Duodenal mucosa (tissue), 2 donors: ENCODE results near the gene CEP170B.
"Not testable (repeated sequence)": the region's sequence is repeated elsewhere in the genome, so short reads cannot be mapped to it uniquely, and the experiment has no call there.

ENCODE experiments used
- H3K27ac ChIP-seq: one replicate; pipeline ENCODE4 v1.7.0; 2013; ENCODE audit warnings: low read depth, low read length
- H3K27me3 ChIP-seq, 2 donors: one replicate each; pipeline ENCODE4 v1.7.0; 2013; ENCODE audit warnings: low read length in 2 of 2, control low read depth in 1 of 2; ENCODE audit not compliant: insufficient read depth in 2 of 2, control insufficient read depth in 1 of 2
- H3K36me3 ChIP-seq, 2 donors: one replicate each; pipeline ENCODE4 v1.7.0; 2013; ENCODE audit warnings: low read length in 2 of 2, control low read depth in 1 of 2; ENCODE audit not compliant: insufficient read depth in 2 of 2, control insufficient read depth in 1 of 2
- H3K4me1 ChIP-seq, 2 donors: one replicate each; pipeline ENCODE4 v1.7.0; 2013; ENCODE audit warnings: low read length in 2 of 2, control low read depth in 1 of 2; ENCODE audit not compliant: insufficient read depth in 2 of 2, control insufficient read depth in 1 of 2
- H3K4me3 ChIP-seq, 2 donors: one replicate each; pipeline ENCODE4 v1.7.0; 2013; ENCODE audit warnings: low read length in 2 of 2, low read depth in 1 of 2
- H3K9ac ChIP-seq, 2 donors: one replicate each; pipeline ENCODE4 v1.7.0; 2013; ENCODE audit warnings: low read length in 2 of 2, low read depth in 1 of 2
- H3K9me3 ChIP-seq, 2 donors: one replicate each; pipeline ENCODE4 v1.7.0; 2013; ENCODE audit warnings: low read length in 2 of 2, control low read depth in 1 of 2; ENCODE audit not compliant: control insufficient read depth in 1 of 2

The CEP170B gene

DNA sequence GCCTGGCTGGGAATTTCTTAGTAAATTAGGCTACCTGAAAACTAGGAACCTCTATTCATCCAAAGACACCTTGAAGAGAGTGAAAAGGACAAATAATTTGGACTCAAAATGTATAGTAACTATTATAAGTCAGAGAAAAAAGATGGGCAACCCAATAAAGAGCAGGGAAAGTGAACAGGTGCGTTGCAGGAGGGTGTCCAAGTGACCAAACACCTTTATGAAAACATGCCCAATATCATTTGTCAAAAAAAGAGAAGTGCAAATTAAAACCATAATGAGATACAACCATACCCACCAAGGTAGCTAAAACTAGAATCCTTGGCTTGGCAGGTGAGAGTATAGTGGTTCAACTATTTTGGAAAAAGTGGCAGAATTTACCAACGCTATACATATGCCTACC is 34.7 kb downstream of the CEP170B start:
- Histone ChIP-seq H3K27ac (no peak overlapping the region), H3K9me3 (no peaks in the 10 kb centered on the region), H3K36me3 (no peaks in the 10 kb centered on the region), H3K4me3 (no peak overlapping the region), H3K9ac (no peak overlapping the region), H3K4me1 (peaks cover 7 to 13% of the 10 kb centered on the region in 2 donors), H3K27me3 (peaks cover 0 to 9% of the 10 kb centered on the region in 2 donors)

DNA sequence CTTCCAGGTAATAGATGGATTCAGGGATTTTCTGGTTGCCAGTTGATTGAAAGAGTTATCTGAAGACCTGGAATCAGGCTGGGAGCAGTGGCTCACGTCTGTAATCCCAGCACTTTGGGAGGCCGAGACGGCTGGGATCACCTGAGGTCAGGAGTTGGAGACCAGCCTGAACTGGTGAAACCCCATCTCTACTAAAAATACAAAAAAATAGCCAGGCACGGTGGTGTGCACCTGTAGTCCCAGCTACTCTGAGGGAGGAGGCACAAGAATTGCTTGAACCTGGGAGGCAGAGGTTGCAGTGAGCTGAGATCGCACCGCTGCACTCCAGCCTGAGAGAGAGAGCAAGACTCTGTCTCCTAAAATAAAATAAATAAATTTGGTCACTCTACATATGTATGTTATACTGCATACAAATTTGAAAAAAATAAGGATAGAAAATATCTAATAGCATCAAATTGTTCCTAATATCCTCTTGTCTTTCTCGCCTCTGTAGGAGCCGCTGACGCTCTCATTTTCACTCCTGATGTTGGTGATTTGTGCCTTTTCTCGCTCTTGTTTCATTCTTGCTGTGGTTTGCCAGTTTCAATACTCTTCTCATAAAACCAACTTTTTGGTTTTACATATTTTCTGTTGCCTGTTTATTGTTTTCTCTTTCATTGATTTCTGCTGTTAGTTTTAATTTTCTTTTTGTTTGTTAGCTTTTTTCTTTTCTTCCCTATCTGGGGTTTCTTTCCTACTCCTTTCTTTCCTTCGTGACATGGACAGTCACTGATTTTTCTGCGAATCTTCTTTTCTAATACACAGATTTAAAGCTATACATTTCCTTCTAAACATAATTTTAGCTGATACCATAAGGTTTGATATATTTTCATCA is 35.8 kb downstream of the CEP170B start:
- Histone ChIP-seq H3K27me3 (peaks cover 0 to 9% of the 10 kb centered on the region in 2 donors), H3K27ac (no peak overlapping the region), H3K4me1 (peaks cover 2 to 4% of the 10 kb centered on the region in 2 donors), H3K36me3 (no peaks in the 10 kb centered on the region), H3K9me3 (no peaks in the 10 kb centered on the region), H3K9ac (no peak overlapping the region), H3K4me3 (no peak overlapping the region)

DNA sequence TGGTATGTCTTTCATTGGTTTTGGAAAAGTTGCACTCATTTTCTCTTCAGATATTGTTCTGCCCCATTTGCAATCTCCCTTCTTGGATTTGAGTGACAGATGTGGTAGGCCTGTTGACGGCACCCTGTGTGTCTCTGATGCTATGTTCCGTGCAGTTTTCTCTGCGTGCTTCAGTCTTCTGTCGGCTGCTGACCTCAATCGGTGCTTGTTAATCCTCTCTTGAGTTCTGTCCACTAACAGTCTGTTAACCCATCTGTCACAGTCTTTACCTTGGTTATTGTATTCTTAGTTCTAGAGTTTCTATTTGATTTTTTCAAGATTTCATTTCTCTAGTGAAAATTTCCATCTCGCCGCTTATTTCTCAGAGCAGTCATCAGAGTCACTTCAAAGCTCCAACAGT is 38.9 kb downstream of the CEP170B start:
- peaks cover 0 to 9% of the 10 kb centered on the region in 2 donors for H3K27me3 ChIP-seq
- H3K4me1 ChIP-seq: no peaks in the 10 kb centered on the region
- no peak overlapping the region for H3K4me3 ChIP-seq
- no peak overlapping the region for H3K9ac ChIP-seq
- H3K9me3 ChIP-seq: no peaks in the 10 kb centered on the region
- H3K27ac ChIP-seq: no peak overlapping the region
- no peaks in the 10 kb centered on the region for H3K36me3 ChIP-seq

DNA sequence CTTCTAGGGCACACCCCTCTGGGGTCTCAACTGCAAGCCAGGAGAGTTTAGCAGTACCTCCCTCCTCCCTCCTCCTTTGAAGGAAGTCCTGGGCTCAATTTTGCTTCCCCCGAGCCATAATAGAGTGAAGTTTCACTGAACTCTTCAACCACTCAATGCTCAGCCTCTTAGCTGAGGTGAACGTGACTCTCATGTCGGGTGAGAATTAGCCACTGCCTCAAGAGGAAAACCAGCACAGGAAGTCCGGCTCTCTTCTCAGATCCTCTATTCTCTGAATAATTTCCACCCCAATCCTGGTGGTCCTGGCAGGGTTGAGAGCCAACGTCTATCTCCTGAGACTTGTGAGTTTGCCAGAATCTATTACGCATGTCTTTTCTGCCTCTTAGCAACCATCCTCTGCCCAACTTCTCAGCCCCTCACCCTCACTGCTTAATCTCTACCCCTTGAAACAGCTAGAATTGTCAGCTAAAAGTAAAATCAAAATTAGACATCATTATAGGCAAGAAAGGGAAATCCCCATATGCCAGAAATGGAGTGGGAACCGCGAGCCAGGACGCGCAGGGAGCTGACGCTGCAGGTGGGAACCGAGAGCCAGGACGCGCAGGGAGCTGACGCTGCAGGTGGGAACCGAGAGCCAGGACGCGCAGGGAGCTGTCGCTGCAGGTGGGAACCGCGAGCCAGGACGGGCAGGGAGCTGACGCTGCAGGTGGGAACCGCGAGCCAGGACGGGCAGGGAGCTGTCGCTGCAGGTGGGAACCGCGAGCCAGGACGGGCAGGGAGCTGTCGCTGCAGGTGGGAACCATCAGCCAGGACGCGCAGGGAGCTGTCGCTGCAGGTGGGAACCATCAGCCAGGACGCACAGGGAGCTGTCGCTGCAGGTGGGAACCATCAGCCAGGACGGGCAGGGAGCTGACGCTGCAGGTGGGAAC is 39.8 kb downstream of the CEP170B start:
- not testable (repeated sequence) for H3K9ac ChIP-seq, H3K9me3 ChIP-seq, H3K4me1 ChIP-seq, H3K36me3 ChIP-seq, H3K27ac ChIP-seq, H3K4me3 ChIP-seq, H3K27me3 ChIP-seq

DNA sequence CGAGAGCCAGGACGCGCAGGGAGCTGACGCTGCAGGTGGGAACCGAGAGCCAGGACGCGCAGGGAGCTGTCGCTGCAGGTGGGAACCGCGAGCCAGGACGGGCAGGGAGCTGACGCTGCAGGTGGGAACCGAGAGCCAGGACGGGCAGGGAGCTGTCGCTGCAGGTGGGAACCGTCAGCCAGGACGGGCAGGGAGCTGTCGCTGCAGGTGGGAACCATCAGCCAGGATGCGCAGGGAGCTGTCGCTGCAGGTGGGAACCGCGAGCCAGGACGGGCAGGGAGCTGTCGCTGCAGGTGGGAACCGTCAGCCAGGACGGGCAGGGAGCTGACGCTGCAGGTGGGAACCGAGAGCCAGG is 40.5 kb downstream of the CEP170B start:
- H3K4me3 ChIP-seq, H3K27me3 ChIP-seq, H3K9me3 ChIP-seq, H3K9ac ChIP-seq, H3K4me1 ChIP-seq, H3K27ac ChIP-seq, H3K36me3 ChIP-seq: not testable (repeated sequence)

DNA sequence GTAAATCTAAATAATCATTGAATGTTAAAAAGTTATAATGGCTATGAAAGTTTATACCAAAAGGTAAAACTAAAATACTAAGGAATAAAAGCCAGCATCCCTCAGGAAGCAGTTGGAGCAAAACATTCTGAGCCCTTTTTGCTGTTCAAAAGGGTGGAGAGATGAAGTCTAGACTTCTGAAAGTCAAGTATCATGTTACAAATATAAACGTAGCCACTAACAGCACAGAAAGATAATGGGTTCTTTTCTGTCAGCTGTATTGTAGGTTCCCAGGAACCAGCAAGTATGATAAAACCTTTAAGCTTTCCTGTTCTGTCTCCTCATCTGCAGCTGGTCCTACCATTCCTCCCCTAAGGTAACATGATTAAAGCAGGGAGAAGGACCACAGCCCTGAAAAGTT is 43.2 kb downstream of the CEP170B start:
- Histone ChIP-seq H3K9ac (no peak overlapping the region), H3K27me3 (peaks cover 8% of the 10 kb centered on the region in 2 donors), H3K9me3 (no peaks in the 10 kb centered on the region), H3K27ac (no peak overlapping the region), H3K4me3 (no peak overlapping the region), H3K36me3 (no peaks in the 10 kb centered on the region), H3K4me1 (no peaks in the 10 kb centered on the region)

DNA sequence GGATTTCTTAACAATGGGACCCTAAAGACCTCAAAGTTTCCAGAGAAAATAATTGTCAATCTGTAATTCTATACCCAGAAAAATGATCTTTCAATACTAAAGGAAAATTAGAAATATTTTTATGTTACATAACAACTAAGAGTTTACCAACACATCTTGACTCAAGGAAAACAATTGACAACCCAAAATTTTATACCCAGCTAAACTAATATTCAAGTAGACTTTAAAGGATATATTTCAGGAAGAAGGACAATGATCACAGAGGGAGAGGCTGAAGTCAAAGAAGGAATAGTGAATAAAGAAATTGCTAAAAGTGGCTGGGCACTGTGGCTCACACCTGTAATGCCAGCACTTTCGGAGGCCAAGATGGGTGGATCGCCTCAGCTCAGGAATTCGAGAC is 47.0 kb downstream of the CEP170B start:
- Histone ChIP-seq H3K27me3 (peaks cover 0 to 10% of the 10 kb centered on the region in 2 donors), H3K27ac (no peak overlapping the region)

DNA sequence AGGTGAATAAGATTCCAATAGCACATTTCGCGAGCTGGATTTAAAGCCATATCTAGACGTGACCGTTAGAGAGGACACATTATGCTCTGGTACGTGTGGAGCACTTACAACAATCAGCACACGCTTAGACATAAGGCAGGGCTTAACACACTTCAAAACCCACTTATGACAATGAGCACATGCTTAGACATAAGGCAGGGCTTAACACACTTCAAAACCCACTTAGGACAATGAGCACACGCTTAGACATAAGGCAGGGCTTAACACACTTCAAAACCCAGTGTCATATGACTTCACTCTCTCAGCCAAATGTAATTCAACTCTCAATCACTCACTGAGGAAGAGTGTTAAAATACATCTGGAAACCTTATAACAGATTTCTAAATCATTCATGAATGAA is 48.4 kb downstream of the CEP170B start:
- no peaks in the 10 kb centered on the region for H3K9me3 ChIP-seq
- H3K27me3 ChIP-seq: peaks cover 0 to 10% of the 10 kb centered on the region in 2 donors
- no peak overlapping the region for H3K9ac ChIP-seq
- no peak overlapping the region for H3K4me3 ChIP-seq
- H3K27ac ChIP-seq: no peak overlapping the region
- H3K36me3 ChIP-seq: no peaks in the 10 kb centered on the region
- H3K4me1 ChIP-seq: no peaks in the 10 kb centered on the region

More for the DNA sequence above, 47.0 kb downstream of the CEP170B start:
- no peak overlapping the region for H3K9ac ChIP-seq
- no peak overlapping the region for H3K4me3 ChIP-seq
- no peaks in the 10 kb centered on the region for H3K36me3 ChIP-seq
- H3K9me3 ChIP-seq: no peaks in the 10 kb centered on the region
- H3K4me1 ChIP-seq: no peaks in the 10 kb centered on the region

DNA sequence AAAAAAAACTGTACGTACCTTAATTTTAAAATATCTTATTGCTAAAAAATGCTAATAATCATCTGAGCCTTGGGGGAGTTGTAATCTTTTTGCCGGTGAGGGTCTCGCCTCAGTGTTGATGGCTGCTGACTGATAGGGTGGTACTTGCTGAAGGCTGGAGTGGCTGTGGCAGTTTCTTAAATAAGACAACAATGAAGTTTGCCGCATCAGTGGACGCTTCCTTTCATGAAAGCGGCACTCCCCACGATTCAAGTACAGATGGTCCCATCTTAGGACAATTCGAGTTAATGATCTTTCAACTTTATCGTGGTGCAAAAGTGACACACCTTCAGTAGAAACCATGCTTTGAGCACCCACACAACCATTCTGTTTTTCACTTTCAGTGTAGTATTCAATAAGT is 52.0 kb downstream of the CEP170B start:
- no peaks in the 10 kb centered on the region for H3K4me1 ChIP-seq
- no peak overlapping the region for H3K4me3 ChIP-seq
- H3K9ac ChIP-seq: no peak overlapping the region
- no peak overlapping the region for H3K27ac ChIP-seq
- H3K9me3 ChIP-seq: no peaks in the 10 kb centered on the region
- no peaks in the 10 kb centered on the region for H3K36me3 ChIP-seq
- H3K27me3 ChIP-seq: peaks cover 0 to 4% of the 10 kb centered on the region in 2 donors

DNA sequence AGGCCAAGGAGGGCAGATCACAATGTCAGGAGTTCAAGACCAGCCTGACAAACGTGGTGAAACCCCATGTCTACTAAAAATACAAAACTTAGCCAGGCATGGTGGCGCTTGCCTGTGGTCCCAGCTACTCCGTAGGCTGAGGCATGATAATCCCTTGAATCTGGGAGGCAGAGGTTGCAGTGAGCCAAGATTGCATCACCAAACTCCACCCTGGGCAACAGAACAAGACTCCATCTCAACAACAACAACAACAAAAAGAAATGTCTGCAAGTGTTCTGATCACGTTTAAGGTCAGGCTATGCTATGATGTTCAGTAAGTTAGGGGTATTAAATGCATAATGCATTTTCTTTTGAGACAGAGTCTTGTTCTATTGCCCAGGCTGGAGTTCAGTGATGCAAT is 52.9 kb downstream of the CEP170B start:
- H3K27ac ChIP-seq: no peak overlapping the region
- H3K4me3 ChIP-seq: no peak overlapping the region
- no peaks in the 10 kb centered on the region for H3K4me1 ChIP-seq
- H3K36me3 ChIP-seq: no peaks in the 10 kb centered on the region
- peaks cover 0 to 4% of the 10 kb centered on the region in 2 donors for H3K27me3 ChIP-seq
- no peak overlapping the region for H3K9ac ChIP-seq
- no peaks in the 10 kb centered on the region for H3K9me3 ChIP-seq
